C4-2B (cell line): ENCODE data around the gene SIRT5.

Source experiments
- CTCF ChIP-seq: fragments of 450-650 bp; conservative IDR thresholded peaks from 2 replicates; pipeline ENCODE4 v1.5.1; 2017; ENCODE audit warnings: mild to moderate bottlenecking
- ZFX ChIP-seq: fragments of 450-650 bp; IDR thresholded peaks from 2 replicates; pipeline ENCODE4 v1.6.1; 2017

GRCh38 chr6:13611715-13612114, 37.3 kb downstream of the SIRT5 start:
- TF ChIP-seq CTCF (no peak), ZFX (no peak)
